Duodenal mucosa (tissue), 2 donors: ENCODE data around the gene PTBP2.
A peak's percentile ranks its signal among the peaks of the same experiment; 100 is the strongest.

ENCODE experiments used
- H3K27ac ChIP-seq: one replicate; pipeline ENCODE4 v1.7.0; 2013; ENCODE audit warnings: low read depth, low read length
- H3K27me3 ChIP-seq, 2 donors: one replicate each; pipeline ENCODE4 v1.7.0; 2013; ENCODE audit warnings: low read length in 2 of 2, control low read depth in 1 of 2; ENCODE audit not compliant: insufficient read depth in 2 of 2, control insufficient read depth in 1 of 2
- H3K36me3 ChIP-seq, 2 donors: one replicate each; pipeline ENCODE4 v1.7.0; 2013; ENCODE audit warnings: low read length in 2 of 2, control low read depth in 1 of 2; ENCODE audit not compliant: insufficient read depth in 2 of 2, control insufficient read depth in 1 of 2
- H3K4me1 ChIP-seq, 2 donors: one replicate each; pipeline ENCODE4 v1.7.0; 2013; ENCODE audit warnings: low read length in 2 of 2, control low read depth in 1 of 2; ENCODE audit not compliant: insufficient read depth in 2 of 2, control insufficient read depth in 1 of 2
- H3K4me3 ChIP-seq, 2 donors: one replicate each; pipeline ENCODE4 v1.7.0; 2013; ENCODE audit warnings: low read length in 2 of 2, low read depth in 1 of 2
- H3K9ac ChIP-seq, 2 donors: one replicate each; pipeline ENCODE4 v1.7.0; 2013; ENCODE audit warnings: low read length in 2 of 2, low read depth in 1 of 2
- H3K9me3 ChIP-seq, 2 donors: one replicate each; pipeline ENCODE4 v1.7.0; 2013; ENCODE audit warnings: low read length in 2 of 2, control low read depth in 1 of 2; ENCODE audit not compliant: control insufficient read depth in 1 of 2

PTBP2 gene, protein sequence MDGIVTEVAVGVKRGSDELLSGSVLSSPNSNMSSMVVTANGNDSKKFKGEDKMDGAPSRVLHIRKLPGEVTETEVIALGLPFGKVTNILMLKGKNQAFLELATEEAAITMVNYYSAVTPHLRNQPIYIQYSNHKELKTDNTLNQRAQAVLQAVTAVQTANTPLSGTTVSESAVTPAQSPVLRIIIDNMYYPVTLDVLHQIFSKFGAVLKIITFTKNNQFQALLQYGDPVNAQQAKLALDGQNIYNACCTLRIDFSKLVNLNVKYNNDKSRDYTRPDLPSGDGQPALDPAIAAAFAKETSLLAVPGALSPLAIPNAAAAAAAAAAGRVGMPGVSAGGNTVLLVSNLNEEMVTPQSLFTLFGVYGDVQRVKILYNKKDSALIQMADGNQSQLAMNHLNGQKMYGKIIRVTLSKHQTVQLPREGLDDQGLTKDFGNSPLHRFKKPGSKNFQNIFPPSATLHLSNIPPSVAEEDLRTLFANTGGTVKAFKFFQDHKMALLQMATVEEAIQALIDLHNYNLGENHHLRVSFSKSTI

DNA sequence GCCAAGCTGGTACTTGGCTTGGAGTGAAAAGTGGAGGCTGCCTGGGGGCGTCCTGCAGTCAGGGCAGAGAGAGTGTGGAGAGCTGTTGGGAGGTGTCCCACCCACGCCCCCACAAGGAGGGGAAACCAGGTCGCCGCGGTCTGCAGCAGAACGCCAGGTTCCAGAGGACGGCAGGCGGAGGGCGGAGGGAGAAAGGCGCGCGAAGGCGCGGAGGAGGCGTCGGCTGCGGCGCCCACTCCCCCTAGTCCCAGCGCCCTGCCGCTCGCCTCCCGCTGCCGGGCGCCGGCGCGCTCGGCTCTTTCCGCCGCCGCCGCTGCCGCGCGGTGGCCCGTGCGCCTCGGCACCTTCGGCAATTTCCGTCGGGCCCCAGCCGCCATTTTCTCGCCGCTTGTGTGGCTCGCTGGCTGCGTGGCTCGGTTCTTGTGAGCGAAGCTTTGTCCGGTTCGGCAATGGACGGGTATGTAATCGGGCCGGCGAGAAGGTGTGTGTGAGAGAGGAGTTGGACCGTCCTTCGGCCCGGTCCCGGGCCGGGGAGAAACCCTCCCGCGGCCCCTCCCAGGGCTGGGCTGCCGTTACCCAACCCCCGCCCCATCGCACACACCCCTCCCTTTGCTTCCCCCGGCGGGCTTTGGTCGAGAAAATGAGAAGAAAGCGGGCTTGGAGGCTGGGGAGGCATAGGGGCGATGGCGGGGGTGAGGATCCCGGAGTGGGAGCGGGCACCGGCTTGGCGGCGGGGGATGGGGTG is at the start of gene PTBP2:
PTBP2 (plus strand) TSS at position 369 of the 745 bp plus-strand sequence; CDS start at position 450, 81 bp downstream.
- Histone ChIP-seq H3K4me1 (peaks cover 6 to 11% of the 10 kb centered on the region in 2 donors), H3K27ac (peak within 1 kb of the TSS; percentile 95), H3K4me3 (peak within 1 kb of the TSS; percentile 92 to 97), H3K27me3 (no peaks in the 10 kb centered on the region), H3K9me3 (no peaks in the 10 kb centered on the region), H3K9ac (peak within 1 kb of the TSS; percentile 76 to 98), H3K36me3 (no peaks in the 10 kb centered on the region)

DNA sequence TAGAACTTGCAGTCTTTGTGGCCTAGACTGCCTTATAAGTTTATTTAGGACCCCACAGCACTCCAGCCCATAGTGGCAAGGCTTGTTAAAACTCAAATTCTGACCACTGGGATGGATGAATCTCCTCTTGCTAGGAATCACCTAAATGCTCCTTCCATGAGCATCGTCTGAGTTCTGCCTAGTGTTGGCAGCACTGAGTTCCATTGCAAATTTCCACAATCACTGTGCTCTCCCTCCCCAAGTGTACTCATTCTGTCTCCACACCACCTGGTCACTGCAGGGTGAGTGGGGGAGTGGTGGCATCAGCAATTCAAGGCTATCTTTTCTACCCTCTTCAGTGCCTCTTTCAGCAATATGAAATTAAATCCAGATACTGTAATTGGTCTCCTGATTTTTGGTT is 46.7 kb upstream of the PTBP2 start:
- no peaks in the 10 kb centered on the region for H3K27me3 ChIP-seq
- H3K4me3 ChIP-seq: no peak overlapping the region
- H3K4me1 ChIP-seq: no peaks in the 10 kb centered on the region
- no peak overlapping the region for H3K9ac ChIP-seq
- H3K27ac ChIP-seq: no peak overlapping the region
- no peaks in the 10 kb centered on the region for H3K36me3 ChIP-seq
- H3K9me3 ChIP-seq: peaks cover 1 to 7% of the 10 kb centered on the region in 2 donors

DNA sequence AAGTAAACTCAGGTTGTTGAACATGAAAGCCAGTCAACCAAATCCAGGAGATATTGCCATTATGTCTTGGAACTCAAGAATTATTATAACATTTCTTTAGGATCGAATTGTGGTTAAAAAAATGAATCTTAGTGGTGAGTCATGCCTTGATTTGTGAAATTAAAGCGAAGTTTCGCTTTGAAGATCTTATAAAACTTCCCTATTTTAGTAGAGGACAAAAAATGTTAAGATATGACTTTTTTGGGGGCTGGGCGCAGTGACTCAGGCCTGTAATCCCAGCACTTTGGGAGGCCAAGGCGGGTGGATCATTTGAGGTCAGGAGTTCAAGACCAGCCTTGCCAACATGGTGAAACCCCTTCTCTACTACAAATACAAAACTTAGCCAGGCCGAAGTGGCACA is 39.5 kb upstream of the PTBP2 start:
- Histone ChIP-seq H3K4me3 (no peak overlapping the region), H3K27me3 (no peaks in the 10 kb centered on the region), H3K36me3 (no peaks in the 10 kb centered on the region), H3K27ac (no peak overlapping the region), H3K9me3 (no peaks in the 10 kb centered on the region), H3K4me1 (no peaks in the 10 kb centered on the region), H3K9ac (no peak overlapping the region)

DNA sequence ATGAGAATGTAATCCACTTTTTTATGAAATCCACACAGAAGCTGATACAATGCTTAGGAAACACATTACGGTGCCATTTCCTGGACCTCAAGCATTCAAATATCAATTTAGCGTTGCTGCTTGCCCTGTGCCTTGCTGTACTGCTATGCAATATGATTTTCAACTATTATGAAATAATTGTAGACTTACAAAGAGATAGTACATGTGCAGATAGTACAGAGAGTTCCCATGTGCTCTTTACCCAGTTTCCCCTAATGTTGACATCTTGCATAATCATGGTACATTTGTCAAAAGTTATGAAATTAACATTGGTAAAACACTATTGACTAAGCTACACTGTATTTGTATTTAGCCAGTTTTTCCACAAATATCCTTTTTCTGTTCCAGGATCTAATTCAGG is 37.7 kb upstream of the PTBP2 start:
- Histone ChIP-seq H3K4me1 (no peaks in the 10 kb centered on the region), H3K27me3 (no peaks in the 10 kb centered on the region), H3K4me3 (no peak overlapping the region), H3K9me3 (no peaks in the 10 kb centered on the region), H3K9ac (no peak overlapping the region), H3K27ac (no peak overlapping the region), H3K36me3 (no peaks in the 10 kb centered on the region)

DNA sequence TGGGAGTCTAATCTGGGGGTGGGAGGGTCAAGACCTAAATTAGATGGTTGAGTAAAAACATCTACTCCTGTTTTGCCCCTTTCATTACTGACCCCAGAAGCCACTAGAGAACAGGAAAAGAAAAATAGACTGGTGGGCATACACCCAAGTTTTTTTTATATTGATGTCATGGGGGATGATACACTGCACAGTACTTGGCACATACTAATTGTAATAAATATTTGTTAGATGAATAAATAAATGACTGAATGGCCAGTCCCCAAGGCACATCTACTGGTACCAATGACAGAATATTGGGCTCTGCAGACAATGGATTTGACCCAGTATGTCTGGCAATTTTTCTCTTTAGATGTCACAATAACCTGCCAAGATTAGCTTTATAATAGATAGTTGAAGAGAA is 36.8 kb upstream of the PTBP2 start:
- Histone ChIP-seq H3K4me1 (no peaks in the 10 kb centered on the region), H3K9me3 (no peaks in the 10 kb centered on the region), H3K9ac (no peak overlapping the region), H3K27ac (no peak overlapping the region), H3K36me3 (no peaks in the 10 kb centered on the region), H3K4me3 (no peak overlapping the region), H3K27me3 (no peaks in the 10 kb centered on the region)

DNA sequence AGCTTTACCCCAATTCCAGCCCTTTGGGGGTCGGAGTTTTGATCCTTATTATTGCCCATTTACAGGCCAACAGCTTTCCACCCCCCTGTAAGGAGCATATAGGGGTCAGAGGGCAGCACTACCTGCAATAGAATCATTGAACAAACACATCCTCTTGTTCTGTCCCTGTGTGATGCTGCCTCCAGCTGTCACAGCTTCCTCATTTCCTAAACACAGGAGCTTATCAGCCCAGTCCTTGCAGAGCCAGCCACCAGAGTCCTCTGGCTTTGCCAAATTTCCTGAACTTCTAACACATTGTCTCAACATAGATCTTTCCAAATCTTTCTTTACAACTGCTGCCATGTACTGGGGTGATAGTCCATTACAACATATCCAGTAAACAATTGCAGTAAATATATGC is 32.8 kb upstream of the PTBP2 start:
- Histone ChIP-seq H3K4me3 (no peak overlapping the region), H3K4me1 (no peaks in the 10 kb centered on the region), H3K27ac (no peak overlapping the region), H3K36me3 (no peaks in the 10 kb centered on the region), H3K9me3 (no peaks in the 10 kb centered on the region), H3K9ac (no peak overlapping the region), H3K27me3 (no peaks in the 10 kb centered on the region)

DNA sequence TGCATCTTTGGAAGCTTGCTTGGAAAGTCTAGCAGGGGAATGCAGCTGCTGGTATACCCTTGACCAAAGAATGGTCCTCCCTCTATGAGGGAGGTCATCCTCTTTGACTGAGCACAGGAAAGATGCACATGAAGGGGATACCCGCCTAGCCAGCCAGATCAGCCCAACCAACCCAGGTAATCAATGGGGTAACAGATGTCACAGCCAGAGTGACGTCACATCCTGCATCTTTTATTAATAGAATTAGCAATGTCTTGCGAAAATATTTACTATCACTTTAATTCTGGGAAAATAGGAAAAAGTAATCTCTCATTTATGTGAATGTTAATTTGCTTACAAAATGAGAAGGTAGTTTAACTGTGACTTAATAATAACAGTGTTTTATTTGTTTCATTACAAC is 25.6 kb upstream of the PTBP2 start:
- H3K36me3 ChIP-seq: no peaks in the 10 kb centered on the region
- no peak overlapping the region for H3K4me3 ChIP-seq
- H3K9ac ChIP-seq: no peak overlapping the region
- H3K4me1 ChIP-seq: no peaks in the 10 kb centered on the region
- no peak overlapping the region for H3K27ac ChIP-seq
- no peaks in the 10 kb centered on the region for H3K9me3 ChIP-seq
- H3K27me3 ChIP-seq: no peaks in the 10 kb centered on the region

DNA sequence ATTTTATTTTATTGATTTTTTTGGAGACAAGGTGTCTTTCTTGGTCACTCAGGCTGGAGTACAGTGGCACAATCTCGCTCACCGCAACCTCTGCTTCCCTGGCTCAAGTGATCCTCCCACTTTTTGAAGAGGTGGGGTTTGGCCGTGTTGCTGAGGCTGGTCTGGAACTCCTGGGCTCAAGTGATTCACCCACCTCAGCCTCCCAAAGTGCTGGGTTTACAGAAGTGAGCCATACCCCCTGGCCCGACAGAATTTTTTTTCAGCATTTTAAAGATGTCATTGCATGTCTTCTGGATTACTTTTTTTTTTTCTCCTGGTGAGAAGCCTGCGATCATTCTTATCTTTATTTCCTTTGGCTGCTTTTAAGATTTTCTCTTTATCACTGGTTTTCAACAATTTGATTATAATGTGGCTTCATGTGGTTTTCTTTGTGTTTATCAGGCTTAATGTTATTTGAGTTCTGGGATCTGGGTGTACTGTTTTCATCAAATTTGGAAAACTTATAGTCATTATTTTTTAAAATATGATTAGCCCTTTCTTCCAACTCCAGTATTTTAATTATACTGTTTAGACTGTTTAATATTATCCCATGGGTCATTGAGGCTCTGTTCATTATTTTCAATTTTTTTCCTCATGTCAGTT is 23.1 kb upstream of the PTBP2 start:
- Histone ChIP-seq H3K36me3 (no peaks in the 10 kb centered on the region), H3K4me1 (no peaks in the 10 kb centered on the region), H3K4me3 (no peak overlapping the region), H3K9me3 (no peaks in the 10 kb centered on the region), H3K27ac (no peak overlapping the region), H3K27me3 (no peaks in the 10 kb centered on the region), H3K9ac (no peak overlapping the region)

DNA sequence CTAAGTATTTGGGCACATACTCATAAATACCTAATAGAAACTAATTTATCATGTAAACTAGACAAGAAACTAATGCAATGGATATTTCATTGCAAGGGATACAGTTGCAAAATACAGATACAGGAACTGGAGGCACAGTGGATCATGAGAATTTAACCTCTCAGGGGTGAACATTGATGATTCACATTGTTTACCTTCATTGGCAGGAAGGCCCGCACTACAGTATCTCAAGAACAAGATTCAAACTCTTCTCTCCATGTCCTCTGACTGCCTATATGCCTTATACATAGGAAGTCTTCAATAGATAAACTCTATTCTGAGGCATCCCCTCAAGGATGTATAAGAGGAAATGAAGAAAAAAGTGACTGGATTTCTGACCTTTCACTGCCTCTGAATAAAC is 18.4 kb upstream of the PTBP2 start:
- Histone ChIP-seq H3K9ac (no peak overlapping the region), H3K9me3 (no peaks in the 10 kb centered on the region), H3K4me3 (no peak overlapping the region), H3K27me3 (no peaks in the 10 kb centered on the region), H3K27ac (no peak overlapping the region), H3K4me1 (no peaks in the 10 kb centered on the region), H3K36me3 (no peaks in the 10 kb centered on the region)

DNA sequence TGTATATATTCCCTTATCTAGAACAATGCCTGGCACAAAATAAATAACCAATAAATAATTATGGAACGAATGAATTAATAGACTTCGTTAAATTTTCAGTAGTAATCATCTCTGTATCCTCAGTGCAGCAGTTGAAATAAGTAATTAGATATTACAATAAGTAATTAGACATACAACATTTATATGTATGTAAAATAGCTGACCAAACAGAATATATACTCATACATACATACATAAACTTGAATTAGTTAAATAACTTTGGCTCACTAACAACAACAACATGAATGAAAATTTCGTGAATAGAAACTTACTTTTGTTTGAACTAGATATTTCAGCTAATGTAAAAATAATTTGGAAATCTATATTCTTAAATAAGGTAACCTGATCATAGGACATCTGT is 14.6 kb upstream of the PTBP2 start:
- Histone ChIP-seq H3K4me1 (no peaks in the 10 kb centered on the region), H3K36me3 (no peaks in the 10 kb centered on the region), H3K27ac (no peak overlapping the region), H3K27me3 (no peaks in the 10 kb centered on the region), H3K4me3 (no peak overlapping the region), H3K9ac (no peak overlapping the region), H3K9me3 (no peaks in the 10 kb centered on the region)
